Sigmoid colon (tissue), 4 donors: ENCODE results near the gene TSPAN4.

Source experiments
- CTCF ChIP-seq, 4 experiments: fragments of 450-650 bp in 3 of 4; fragments of 200-600 bp in 1 of 4; IDR thresholded peaks; one replicate each; pipeline ENCODE4 v1.5.1; 2016 to 2019; ENCODE audit warnings: antibody characterized with exemption in 4 of 4, mild to moderate bottlenecking in 3 of 4, moderate library complexity in 2 of 4
- EP300 ChIP-seq, 4 donors: sonication (generic); formaldehyde crosslinking; IDR thresholded peaks; one replicate each; pipeline ENCODE4 v1.6.1; 2017; ENCODE audit warnings: antibody characterized with exemption in 4 of 4
- POLR2A ChIP-seq, 2 donors: fragments of 450-650 bp; IDR thresholded peaks; one replicate each; pipeline ENCODE4 v1.6.1; 2016; ENCODE audit warnings: antibody characterized with exemption in 2 of 2, mild to moderate bottlenecking in 2 of 2, moderate library complexity in 2 of 2
- POLR2AphosphoS5 ChIP-seq, 4 donors: sonication (generic); formaldehyde crosslinking; IDR thresholded peaks; one replicate each; pipeline ENCODE4 v1.6.1; 2017; ENCODE audit warnings: antibody characterized with exemption in 4 of 4

- TF ChIP-seq POLR2AphosphoS5 (IDR thresholded peaks at IDR 0.05) (no peak), CTCF (IDR thresholded peaks at IDR 0.05) (no peak), POLR2A (IDR thresholded peaks at IDR 0.05) (no peak), EP300 (IDR thresholded peaks at IDR 0.05) (no peak)
Observed at GRCh38 chr11:897253-898142, 54.8 kb downstream of the TSPAN4 start.
